Stimulated activated CD8-positive, alpha-beta memory T cell treated with anti-CD3 and anti-CD28 coated beads, Interleukin-7, amount 100 ng/mL, for 4 hours (primary cell): Measurements from ENCODE around the gene ZNF541.
"Not testable (repeated sequence)": the region's sequence is repeated elsewhere in the genome, so short reads cannot be mapped to it uniquely, and the experiment has no call there.

Experiments used
- DNase-seq, 2 donors: peaks; one replicate each; pipeline ENCODE4 v3.0.0-alpha.2; 2020; ENCODE audit warnings: low read depth in 2 of 2

ZNF541 gene

GRCh38 chr19:47600246-47601179, 27.6 kb upstream of the ZNF541 start:
- peak; percentile 99 to 100 for DNase-seq

GRCh38 chr19:47599671-47600245, 26.8 kb upstream of the ZNF541 start:
- not testable (repeated sequence) for DNase-seq

DNA sequence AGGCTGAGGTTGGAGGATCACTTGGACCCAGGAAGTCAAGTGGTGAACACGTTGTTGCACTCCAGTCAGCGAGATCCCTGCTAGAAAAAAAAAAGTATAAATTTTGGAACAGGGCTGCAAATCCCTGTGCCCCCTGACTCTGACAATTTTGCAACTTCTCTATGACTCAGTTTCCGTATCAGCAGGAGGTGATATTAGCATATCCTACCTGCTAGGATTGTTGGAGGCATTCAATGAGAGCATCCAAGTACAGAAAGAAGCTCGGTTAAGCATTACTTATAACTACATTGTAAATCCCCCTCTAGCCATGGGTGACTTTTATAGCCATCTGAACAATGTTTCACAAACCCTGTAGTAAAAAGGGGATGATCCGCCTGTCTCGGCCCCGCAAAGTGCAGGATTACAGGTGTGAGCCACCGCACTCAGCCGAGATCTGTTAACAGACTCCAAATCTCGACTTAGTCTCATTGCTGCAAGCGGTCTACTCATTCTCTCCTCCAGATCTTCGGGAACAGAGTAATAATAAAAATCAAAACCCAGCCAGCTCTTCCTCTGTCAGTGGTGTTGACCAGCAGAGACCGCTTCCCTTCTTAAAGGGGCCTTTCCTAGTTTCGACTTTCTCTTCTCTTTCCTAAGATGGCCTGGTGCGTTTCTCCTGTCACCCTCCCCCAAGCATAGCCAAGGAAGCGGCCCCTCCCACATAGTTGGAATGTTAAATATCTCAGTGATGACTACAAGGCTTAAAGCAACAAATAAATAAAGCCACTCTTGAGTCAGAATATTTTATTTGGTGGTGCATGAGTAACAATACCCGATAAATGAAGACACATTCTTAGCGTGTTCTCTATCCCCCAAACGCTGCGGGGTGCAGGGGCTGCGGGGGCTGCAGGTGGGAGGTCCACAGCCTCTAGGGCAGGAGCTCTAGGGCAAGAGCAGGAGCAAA, 25.7 kb upstream of the ZNF541 start:
- DNase-seq: no peak

GRCh38 chr19:47595944-47596343, 23.0 kb upstream of the ZNF541 start:
- no peak for DNase-seq

- no peak for DNase-seq
Observed at GRCh38 chr19:47593860-47594259, 20.9 kb upstream of the ZNF541 start.

DNA sequence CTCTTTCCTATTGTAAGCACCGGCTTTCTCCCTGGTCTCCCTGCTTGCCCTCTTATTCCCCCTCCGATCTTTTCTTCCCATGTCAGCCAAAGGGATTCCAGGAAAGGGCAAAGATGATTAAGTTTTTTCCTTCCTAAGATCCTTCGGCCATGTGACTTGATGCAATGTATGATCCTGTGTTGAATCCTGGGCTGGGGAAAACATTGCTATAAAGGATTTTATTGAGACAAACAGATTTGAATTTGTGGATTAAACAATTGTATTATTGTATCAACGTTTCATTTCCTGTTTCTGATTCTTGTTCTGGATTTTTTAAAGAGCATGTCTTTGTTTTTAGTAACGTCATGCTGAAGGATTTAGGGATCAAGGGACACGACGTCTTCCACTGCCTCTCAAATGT, 16.9 kb upstream of the ZNF541 start:
- no peak for DNase-seq

GRCh38 chr19:47587295-47587694, 14.3 kb upstream of the ZNF541 start:
- no peak for DNase-seq

DNA sequence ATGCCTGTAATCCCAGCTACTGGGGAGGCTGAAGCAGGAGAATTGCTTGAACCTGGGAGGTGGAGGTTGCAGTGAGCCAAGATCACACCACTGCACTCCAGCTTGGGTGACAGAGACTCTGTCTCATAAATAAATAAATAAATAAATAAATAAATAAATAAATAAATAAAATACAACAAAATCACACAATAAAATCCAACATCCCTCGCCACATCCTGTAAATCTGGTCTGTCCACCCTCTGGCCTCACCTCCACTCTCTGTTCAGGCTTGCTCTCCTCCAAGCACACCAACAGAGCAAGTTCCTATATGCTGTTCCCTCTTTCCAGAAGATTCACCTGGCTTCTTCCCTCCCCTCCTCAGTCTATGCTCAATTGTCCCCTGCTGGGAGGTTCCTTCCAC, 10.2 kb upstream of the ZNF541 start:
- DNase-seq: not testable (repeated sequence)

GRCh38 chr19:47582320-47582909, 9.5 kb upstream of the ZNF541 start:
- DNase-seq: no peak

DNA sequence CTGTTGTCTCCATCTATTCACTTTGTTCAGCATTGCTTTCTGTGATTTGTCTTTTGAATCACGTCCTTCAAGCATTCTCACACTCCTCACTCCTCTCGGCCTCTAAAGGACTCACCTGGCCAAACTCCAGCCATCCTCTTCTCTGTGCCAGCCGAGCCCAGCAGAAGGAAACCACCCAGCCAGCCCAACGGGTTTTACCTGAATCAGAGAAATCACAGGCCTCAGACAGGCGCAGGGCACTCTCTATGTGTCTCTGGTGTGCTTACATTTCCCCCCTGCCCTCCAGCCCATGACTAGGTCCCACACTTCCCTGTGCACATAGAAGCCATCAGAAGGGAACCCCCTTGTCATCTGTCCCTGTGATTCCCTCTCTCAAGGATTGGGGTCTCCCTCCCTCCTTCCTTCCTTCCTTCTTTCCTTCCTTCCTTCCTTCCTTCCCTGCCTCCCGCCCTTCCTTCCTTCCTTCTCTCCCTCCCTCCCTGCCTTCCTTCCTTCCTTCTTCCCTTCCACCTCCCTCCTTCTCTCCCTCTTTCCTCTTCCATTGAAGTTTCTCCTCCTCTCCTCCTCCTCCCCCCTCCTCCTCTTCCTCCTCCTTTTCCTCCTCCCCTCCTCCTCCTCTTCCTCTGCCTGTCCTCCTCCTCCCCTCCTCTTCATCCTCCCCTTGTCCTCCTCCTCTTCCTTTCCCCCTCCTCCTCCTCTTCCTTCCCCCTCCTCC, 8.8 kb upstream of the ZNF541 start:
- DNase-seq: no peak

DNA sequence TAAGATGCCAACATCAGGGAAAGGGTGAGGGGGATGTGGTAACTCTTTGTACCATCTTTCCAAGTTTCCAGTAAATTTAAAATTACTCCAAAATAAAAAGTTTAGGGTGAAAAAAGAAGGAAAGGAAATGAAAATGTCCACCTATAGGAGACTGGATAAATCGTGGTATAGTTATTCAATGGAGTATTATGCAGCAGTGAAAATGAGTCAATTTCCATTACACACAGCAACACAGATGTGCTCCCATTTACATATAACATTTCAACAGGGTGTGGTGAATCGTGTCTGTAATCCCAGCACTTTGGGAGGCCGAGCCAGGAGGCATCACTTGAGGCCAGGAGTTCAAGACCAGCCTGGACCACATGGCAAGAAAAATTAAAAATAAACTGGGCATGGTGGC, 7.4 kb upstream of the ZNF541 start:
- DNase-seq: no peak

DNA sequence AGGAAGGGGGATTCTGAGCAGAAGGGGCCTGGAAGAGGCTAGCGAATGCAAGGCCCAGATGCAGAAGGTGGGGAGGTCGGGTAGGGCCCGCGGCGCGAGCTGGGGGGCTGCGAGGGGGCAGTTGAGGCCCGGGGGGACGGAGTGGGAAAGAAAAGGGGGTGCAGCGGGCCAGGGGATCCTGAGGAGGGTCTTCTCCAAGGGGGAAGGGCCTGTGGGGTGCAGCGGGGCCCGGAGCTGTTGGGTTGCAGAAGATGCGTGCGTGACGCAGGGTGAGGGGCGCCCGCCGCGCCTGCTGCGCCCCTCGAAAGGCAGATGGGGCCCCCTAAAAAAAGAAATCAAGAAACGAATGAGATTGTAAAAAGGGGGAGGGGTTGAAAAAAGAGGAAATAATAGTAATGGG, 313 bp downstream of the ZNF541 start:
- DNase-seq: no peak

- DNase-seq: no peak
Observed at GRCh38 chr19:47569331-47569730, 3.6 kb downstream of the ZNF541 start.

GRCh38 chr19:47564081-47564480, 8.9 kb downstream of the ZNF541 start:
- DNase-seq: no peak

DNA sequence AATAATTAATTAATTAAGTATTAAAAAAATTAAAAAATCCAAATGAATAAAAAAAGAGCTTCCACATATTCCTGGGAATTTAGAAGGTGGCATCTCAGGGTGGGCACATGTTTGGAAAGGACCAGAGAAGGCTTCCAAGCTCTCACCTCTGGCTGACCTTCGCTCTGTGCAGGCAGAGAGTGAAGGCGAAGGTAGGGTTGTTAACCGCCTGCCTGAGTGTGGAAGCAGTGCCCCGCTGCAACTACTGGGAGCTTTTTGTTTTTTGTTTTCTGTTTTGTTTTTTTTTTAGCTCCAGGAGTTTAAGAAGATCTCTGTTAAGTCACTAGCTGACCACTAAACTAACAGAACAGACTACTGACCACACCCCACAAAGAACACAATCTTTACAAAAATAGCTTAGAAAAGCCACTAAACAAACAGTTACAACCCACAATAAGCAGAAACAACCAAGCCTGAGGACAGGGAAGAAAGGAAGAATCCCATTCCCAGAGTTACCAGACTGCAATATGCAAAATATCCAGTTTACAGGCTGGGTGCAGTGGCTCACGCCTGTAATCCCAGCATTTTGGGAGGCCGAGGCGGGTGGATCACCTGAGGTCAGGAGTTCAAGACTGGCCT, 11.4 kb downstream of the ZNF541 start:
- no peak for DNase-seq

DNA sequence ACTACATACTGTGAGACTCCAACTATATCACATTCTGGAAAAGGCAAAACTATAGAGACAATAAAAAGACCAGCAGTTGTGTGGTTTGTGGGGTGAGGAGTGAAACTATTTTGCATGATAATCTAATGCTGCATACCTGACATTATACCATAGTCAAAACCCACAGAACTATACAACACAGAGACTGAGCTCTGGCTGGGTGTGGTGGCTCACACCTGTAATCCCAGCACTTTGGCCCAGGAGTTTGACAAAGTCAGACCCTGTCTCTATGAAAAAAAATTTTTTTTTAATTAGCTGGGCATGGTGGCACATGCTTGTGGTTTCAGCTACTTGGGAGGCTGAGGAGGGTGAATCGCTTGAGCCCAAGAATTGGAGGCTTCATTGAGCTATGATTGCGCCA, 11.9 kb downstream of the ZNF541 start:
- DNase-seq: no peak

GRCh38 chr19:47550129-47550528, 22.8 kb downstream of the ZNF541 start:
- DNase-seq: no peak

DNA sequence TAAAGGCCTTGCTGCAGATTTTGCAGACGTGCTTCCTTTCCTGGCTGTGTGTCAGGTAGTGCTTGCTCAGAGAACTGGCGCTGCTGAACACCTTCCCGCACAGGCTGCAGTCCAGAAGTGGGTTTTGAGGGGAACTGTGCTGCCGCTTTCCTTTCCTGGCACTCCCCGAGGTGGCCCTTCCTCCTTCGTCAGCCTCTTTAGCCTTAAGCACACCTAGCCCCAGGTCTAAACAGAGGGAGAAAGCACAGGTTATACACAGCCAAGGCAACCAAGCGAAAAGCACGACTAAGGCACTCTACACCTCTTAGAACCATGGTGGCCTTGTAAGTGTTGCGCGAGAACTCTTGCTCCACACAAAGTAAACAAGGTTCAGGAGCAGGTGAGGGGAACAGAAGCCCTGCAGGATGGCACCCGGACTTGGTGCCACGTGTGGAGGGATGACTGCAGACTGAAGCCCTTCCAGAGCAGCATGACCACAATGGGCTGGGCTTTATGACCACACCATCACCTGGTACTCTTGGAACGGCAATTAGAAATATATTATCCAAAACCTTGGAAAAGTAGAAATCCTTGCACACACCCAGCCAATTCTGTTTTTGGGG, 23.6 kb downstream of the ZNF541 start:
- no peak for DNase-seq

DNA sequence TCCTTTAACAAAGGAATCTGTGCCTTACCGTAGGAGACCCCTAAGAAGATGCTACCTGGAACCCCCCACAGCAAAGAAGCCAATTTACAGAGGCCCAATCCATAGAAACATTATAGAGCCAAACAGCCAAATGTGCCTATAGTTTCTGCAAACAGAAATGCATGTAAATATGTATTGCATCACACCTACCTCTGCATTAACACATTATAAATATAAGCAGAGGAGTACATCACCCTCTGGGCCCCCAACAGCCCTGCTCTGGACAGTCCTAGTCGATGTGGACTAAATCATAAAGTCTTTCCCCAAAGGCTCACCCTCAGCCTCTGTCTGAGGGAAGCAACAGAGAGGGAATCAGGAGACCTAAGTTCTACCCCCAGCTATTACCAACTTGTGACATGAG, 25.7 kb downstream of the ZNF541 start:
- no peak for DNase-seq
